ENCODE results near the gene CLEC1B.
A peak's percentile ranks its signal among the peaks of the same experiment; 100 is the strongest.
"Not testable (repeated sequence)": the region's sequence is repeated elsewhere in the genome, so short reads cannot be mapped to it uniquely, and the experiment has no call there.

The CLEC1B gene

GRCh38 chr12:9999016-9999415 lies at the start of gene CLEC1B:
Gene CLEC1B, minus strand, starts transcription at chr12:9999121. Its CDS starts 21 bp downstream, at chr12:9999100.
- no peak for DNase-seq

DNA sequence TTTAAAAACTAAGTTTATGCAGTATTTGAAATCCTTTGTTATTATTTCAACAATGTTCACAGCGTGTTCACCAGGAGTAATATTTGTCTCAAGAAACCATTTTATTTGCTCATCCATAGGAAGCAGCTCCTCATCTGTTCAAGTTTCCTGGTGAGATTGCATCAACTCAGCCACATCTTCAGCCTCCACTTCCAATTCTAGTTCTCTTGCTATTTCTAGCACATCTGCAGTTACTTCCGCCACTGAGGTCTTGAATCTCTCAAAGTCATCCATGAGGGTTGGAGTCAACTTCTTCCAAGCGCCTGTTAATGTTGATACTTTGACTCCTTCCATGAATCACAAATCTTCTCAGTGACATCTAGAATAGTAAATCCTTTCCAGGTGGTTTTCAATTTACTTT lies 49.6 kb upstream of the CLEC1B start:
- no peak for DNase-seq

GRCh38 chr12:10042167-10042566 lies 43.2 kb upstream of the CLEC1B start:
- no peak for DNase-seq

DNA sequence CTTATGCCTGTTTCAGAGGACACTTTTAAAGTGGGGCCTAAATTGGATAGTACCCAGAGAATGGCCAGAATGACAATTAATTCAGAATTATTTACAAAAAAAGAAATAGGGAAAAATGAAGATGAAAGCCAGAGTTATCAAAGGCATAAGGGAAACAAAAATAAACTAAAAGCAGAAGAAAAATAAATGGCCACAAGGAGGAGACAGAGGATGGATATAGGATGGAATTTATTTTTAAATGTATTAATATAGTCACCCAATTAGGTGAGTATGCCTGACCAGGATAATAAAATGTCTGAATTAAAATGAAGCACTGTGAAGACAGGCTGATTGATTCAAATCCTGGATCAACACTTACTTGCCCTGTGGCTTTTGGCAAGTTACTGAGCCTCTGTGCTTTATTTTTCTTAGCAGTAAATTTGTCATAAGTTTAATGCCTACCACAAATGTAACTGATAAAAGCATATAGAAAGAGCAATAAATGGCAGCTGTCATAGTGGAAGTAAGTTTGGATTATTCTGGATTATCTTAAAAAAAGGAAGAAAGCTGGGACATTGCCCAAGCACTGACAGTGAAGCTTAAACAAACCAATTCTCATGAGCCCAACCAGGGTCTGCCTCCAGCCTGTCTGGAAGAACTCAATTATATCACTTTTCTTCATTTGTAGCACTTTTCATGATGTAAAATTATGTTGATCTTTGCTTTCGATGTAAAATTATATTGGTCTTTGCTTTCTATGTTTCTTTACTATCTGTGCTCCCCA lies 35.0 kb upstream of the CLEC1B start:
- no peak for DNase-seq

DNA sequence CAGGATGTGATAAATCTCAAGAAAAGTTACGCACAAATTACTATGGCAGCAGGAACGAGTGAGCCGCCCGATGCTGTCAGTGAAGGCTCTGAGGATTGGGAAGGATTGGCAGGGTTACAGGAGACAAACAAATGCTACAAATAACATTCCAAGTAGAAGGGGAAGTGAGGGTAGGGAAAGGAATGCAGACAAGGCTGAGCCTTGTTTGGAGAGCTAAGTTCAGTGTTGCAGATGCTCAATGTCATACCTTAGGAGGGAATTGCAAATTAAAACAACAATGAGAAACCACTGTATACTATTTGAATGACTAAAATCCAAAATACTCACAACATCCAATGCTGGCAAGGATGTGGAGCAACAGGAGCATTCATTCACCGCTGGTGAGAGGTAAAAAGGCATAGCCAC lies 32.9 kb upstream of the CLEC1B start:
- no peak for DNase-seq

DNA sequence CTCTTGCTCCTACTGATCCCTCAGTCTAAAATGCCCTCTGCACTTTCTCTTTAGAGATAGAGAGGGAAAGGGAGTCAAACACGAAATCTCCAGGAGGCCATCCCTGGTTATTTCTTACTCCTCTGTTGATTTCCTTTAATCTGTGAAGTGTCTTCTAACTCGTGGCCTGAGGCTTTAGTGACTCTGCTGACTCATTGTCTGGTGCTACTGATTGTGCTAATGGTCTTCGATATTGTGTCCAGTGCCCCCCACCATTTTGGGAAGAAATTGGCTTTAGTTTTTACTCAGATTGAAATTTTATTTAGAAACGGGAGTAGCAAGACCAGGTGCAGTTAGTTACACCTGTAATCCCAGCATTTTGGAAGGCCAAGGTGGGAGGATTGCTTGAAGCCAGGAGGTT lies 32.4 kb upstream of the CLEC1B start:
- DNase-seq = no peak

DNA sequence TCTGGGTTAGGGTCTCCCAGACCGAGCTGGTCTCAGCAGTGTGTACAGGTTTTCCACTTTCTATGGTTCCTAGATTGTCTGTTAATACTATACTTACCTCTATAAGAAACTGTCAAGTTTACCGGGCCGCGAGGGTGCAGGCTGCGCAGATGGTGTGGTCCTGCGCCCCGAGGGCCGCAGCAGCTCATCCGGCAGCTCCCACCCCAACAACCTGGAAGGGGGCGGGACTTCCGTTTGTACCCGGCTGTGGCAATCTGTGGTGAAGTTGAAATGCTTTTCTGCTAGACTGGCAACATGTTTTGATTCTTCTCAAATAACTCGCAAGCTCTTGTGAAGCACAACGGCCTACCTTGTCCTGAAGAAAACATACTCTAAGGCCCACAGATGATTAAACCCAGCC lies 31.5 kb upstream of the CLEC1B start, which contains the start of gene CLEC9A:
TSS of gene CLEC9A (plus strand) at position 237 of the 400 bp plus-strand sequence. CDS start 22,006 bp downstream, outside the sequence.
- no peak for DNase-seq

- peak; percentile 96 for DNase-seq
Measured at GRCh38 chr12:10027721-10028120, 28.8 kb upstream of the CLEC1B start.

DNA sequence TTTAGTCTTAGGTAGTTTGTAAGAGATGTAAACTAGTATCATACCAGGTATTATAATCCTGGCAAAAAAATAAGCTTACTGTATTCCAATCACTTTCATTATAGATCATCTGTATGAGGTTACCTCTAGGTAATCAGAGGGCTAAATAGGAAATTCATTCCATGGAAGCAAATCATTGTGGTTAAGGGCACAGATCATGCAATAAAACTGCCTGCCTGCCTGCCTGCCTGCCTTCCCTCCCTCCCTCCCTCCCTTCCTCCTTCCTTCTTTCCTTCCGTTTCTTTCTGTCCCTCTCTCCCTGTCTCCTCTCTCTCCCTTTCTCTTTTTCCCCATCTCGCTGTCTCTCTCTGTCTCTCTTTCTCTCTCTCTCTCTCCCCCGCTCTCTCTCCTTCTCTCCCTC lies 28.4 kb upstream of the CLEC1B start:
- no peak for DNase-seq

DNA sequence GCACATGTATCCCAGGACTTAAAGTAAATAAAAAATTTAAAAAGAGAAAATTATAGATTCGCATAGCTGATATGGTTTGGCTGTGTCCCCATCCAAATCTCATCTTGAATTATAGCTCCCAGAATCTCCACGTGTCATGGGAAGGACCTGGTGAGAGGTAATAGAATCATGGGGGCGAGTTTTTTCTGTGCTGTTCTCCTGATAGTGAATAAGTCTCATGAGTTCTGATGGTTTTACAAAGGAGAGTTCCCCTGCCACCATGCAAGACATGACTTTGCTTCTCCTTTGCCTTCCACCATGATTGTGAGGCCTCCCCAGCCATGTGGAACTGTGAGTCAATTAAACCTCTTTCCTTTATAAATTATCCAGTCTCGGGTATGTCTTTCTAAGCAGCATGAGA lies 27.7 kb upstream of the CLEC1B start:
- DNase-seq = not testable (repeated sequence)

- DNase-seq = no peak
Measured at GRCh38 chr12:10025236-10025635, 26.3 kb upstream of the CLEC1B start.

- DNase-seq = no peak
Measured at GRCh38 chr12:10021342-10021741, 22.4 kb upstream of the CLEC1B start.

GRCh38 chr12:10018386-10018785 lies 19.5 kb upstream of the CLEC1B start:
- no peak for DNase-seq

GRCh38 chr12:10016881-10017280 lies 18.0 kb upstream of the CLEC1B start:
- DNase-seq = no peak

DNA sequence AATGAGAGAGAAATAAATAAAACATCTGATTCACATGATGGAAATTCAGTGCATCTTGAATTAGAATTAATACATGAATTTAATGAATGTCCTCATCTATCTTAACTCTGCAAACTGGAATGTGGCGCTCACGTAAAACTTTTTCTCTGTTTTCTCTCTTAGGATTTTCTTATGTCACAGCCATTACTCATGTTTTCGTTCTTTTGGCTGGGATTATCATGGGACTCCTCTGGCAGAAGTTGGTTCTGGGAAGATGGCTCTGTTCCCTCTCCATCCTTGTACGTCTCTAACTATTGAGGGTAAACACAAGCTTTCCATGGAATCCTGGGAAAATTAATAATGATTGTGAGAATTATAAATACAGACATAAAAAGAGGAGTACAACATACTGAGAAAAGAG lies 16.5 kb upstream of the CLEC1B start:
- DNase-seq = no peak

- no peak for DNase-seq
Measured at GRCh38 chr12:10012630-10013330, 13.9 kb upstream of the CLEC1B start.

- no peak for DNase-seq
Measured at GRCh38 chr12:10001171-10001776, 2.4 kb upstream of the CLEC1B start.

GRCh38 chr12:9992296-9992695 lies 6.6 kb downstream of the CLEC1B start:
- DNase-seq = no peak

GRCh38 chr12:9991876-9992275 lies 7.0 kb downstream of the CLEC1B start:
- DNase-seq = no peak

GRCh38 chr12:9980126-9980525 lies 18.8 kb downstream of the CLEC1B start:
- DNase-seq = no peak

DNA sequence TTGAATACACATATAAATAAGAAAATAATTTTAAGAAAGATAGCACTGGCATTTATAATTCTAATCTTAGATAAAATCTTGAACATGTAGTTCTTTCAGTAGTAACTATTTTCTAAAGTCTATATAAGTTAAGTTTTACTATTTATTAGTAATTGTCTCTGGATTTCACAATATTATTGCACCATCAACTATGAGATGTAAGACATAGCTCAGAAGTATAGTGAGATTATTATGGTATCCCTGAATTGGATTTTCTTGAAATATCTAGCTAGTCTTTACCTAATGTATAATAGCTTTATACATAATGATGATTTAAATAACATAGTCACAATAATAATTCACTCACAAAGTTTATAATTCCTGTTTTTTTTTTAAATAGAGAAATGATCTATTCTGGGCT lies 21.0 kb downstream of the CLEC1B start:
- no peak for DNase-seq

DNA sequence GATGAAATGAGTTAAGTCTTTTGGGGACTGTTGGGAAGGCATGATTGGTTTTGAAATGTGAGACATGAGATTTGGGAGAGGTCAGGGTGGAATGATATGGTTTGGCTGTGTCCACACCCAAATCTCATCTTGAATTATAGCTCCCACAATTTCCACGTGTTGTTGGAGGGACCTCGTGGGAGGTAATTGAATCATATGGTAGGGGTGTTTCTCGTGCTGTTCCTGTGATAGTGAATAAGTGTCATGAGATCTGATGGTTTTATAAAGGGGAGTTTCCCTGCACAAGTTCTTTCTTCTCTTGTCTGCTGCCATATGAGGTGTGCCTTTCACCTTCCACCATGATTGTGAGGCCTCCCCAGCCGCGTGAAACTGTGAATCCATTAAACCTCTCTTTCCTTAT lies 22.3 kb downstream of the CLEC1B start:
- not testable (repeated sequence) for DNase-seq

DNA sequence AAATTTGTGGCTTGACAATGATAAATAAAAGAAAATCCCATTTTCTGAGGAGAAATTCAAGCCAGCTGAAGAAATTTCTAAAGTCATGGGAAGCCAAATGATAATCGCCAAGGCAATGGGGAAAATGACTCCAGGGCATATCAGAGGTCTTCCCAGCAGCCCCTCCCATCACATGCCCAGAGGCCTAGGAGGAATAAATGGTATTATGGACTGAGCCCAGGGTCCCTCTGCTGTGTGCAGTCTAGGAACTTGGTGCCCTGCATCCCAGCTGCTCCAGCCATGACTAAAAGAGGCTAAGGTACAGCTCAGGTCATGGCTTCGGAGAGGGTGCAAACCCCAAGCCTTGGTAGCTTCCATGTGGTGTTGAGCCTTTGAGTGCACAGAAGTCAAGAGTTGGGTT lies 23.3 kb downstream of the CLEC1B start:
- DNase-seq = no peak

GRCh38 chr12:9974731-9975130 lies 24.2 kb downstream of the CLEC1B start:
- DNase-seq = not testable (repeated sequence)

All from SIG-M5 (cell line).